ENCODE data around the gene FAM241A. TPM values are rescaled to one million over a fixed set of nuclear protein-coding genes. Genes with fewer than 3 reads are reported as not detected.
"Not testable (repeated sequence)": the region's sequence is repeated elsewhere in the genome, so short reads cannot be mapped to it uniquely, and the experiment has no call there.

Gene FAM241A
- total RNA-seq, 1 donor from 2014 or later = 1.5 TPM

DNA sequence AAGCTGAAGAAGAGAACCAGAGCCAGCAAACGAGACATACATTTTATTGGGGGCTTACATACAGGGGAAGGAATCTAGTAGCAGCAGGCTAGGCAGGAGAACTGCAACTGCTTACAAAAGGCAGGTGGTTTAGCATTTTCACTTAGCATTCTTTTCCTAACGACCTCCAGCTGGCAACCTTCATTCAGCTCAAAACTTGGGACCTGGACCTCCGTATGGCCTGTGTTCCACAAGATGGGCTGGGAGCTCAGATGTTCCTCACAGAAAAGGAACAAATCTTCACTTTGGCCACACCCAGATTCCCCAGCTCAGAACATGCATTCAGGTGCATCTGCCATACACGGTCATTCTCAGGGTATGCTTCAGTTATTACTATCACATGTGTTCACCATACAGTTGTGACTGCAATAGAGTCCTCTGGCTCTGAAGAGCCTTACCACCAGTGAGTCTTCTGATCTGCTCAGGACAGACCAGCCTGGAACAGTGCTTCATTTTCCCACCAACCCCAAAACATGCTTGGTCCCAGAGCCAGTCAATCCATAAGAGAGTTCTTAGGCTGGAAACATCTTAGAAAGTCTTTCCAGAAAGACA, 56.8 kb downstream of the FAM241A start:
- ChIA-PET POLR2A (no interaction called here), CTCF (no interaction called here)
- ATAC-seq (ENCODE audit: low read depth) = no peak
- intact Hi-C loops (cut with micrococcal nuclease) = no loop called here
- Mint-ChIP-seq H3K4me3 (no peak overlapping the region), H3K36me3 (ENCODE audit: low read depth) (no peaks in the 10 kb centered on the region), H3K4me1 (no peaks in the 10 kb centered on the region), H3K27ac (no peak overlapping the region), H3K9me3 (no peaks in the 10 kb centered on the region), H3K27me3 (no peaks in the 10 kb centered on the region)
- TF ChIP-seq, protein P1, sequence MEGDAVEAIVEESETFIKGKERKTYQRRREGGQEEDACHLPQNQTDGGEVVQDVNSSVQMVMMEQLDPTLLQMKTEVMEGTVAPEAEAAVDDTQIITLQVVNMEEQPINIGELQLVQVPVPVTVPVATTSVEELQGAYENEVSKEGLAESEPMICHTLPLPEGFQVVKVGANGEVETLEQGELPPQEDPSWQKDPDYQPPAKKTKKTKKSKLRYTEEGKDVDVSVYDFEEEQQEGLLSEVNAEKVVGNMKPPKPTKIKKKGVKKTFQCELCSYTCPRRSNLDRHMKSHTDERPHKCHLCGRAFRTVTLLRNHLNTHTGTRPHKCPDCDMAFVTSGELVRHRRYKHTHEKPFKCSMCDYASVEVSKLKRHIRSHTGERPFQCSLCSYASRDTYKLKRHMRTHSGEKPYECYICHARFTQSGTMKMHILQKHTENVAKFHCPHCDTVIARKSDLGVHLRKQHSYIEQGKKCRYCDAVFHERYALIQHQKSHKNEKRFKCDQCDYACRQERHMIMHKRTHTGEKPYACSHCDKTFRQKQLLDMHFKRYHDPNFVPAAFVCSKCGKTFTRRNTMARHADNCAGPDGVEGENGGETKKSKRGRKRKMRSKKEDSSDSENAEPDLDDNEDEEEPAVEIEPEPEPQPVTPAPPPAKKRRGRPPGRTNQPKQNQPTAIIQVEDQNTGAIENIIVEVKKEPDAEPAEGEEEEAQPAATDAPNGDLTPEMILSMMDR (IDR thresholded peaks at IDR 0.05) = no peak
- DNase-seq = no peak

DNA sequence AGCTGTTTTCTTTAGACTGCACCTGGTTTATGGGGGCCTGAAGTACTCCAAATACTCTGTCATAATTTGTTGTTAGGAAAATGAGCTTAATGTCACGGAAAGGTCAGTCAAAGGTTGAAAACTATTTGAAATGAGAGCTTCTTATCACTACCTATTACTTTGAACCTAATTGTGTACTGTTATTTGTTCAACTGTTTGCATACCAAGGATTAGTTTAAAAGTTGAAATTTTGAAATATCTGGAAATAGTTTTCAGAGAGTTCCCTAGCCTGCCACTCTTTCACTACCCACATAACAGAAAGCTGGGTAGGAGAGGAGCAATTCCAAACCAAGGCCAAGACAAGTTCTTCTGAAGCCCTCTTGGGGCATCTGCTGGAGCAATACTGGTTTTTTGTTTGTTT, 58.3 kb downstream of the FAM241A start:
- intact Hi-C loops (cut with micrococcal nuclease) = no loop called here
- no peak overlapping the region for H3K4me3 Mint-ChIP-seq
- DNase-seq (no peak), ATAC-seq (ENCODE audit: low read depth) (no peak)
- no peak overlapping the region for H3K27ac Mint-ChIP-seq
- TF ChIP-seq, protein P1 (IDR thresholded peaks at IDR 0.05) = no peak
- no peaks in the 10 kb centered on the region for H3K4me1 Mint-ChIP-seq
- H3K36me3 Mint-ChIP-seq (ENCODE audit: low read depth) = no peaks in the 10 kb centered on the region
- CTCF ChIA-PET = no interaction called here
- POLR2A ChIA-PET = interaction anchor here (0.5 kb wide), 1 partner anchor 1977 kb away, joined by 8 read pairs; no protein-coding TSS in a partner anchor
- H3K9me3 Mint-ChIP-seq = no peaks in the 10 kb centered on the region
- H3K27me3 Mint-ChIP-seq = no peaks in the 10 kb centered on the region

DNA sequence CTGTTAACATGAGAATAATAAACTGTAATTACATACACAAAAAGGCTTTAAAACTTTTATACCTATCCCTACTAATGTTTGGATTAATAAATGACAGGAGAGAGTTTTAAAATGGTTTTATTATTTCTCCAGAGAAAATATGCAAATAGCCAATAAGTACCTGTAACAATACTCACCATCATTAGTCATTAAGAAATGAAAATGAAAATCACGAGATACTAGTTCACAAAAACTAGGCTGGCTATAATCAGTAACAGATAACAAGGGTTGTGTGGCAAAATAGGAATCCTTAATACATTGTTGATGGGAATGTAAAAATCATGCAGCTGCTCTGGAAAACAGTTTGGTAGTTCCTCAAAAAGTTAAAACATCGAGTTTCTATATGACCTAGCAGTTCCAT, 61.2 kb downstream of the FAM241A start:
- H3K4me3 Mint-ChIP-seq = no peak overlapping the region
- H3K36me3 Mint-ChIP-seq (ENCODE audit: low read depth) = no peaks in the 10 kb centered on the region
- no peak for DNase-seq
- no peak for ATAC-seq (ENCODE audit: low read depth)
- ChIA-PET CTCF (no interaction called here), POLR2A (no interaction called here)
- no peak overlapping the region for H3K27ac Mint-ChIP-seq
- H3K27me3 Mint-ChIP-seq = no peaks in the 10 kb centered on the region
- no peaks in the 10 kb centered on the region for H3K4me1 Mint-ChIP-seq
- intact Hi-C loops (cut with micrococcal nuclease) = no loop called here
- TF ChIP-seq, protein P1 (IDR thresholded peaks at IDR 0.05) = no peak
- H3K9me3 Mint-ChIP-seq = no peaks in the 10 kb centered on the region

DNA sequence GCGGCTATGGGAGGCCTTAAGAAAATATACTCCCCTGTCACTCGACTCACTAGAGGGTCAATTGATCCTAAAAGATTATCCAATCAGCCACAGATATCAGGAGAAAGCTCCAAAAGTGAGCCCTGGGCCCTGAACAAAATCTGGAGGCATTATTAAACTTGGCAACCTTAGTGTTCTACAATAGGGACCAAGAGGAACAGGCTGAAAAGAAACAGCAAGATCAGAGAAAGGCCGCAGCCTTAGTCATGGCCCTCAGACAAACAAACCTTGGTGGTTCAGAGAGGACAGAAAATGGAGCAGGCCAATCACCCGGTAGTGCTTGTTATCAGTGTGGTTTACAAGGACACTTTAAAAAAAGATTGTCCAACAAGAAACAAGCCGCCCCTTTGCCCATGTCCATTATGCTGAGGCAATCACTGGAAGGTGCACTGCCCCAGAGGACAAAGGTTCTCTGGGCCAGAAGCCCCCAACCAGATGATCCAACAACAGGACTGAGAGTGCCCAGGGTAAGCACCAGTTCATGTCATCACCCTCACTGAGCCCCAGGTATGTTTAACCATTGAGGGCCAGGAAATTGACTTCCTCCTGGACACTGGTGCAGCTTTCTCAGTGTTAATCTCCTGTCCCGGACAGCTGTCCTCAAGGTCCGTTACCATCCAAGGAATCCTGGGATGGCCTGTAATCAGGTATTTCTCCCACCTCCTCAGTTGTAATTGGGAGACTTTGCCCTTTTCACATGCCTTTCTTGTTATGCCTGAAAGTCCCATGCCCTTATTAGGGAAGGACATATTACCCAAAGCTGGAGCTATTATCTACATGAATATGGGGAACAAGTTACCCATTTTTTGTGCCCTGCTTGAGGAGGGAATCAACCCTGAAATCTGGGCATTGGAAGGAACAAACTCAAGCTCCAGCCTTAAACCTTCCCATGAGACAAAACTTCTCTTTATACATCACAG, 63.2 kb downstream of the FAM241A start:
- intact Hi-C loops (cut with micrococcal nuclease); H3K27me3 Mint-ChIP-seq; POLR2A ChIA-PET; H3K4me3 Mint-ChIP-seq; H3K36me3 Mint-ChIP-seq (ENCODE audit: low read depth); H3K9me3 Mint-ChIP-seq; H3K4me1 Mint-ChIP-seq; ATAC-seq (ENCODE audit: low read depth); H3K27ac Mint-ChIP-seq; DNase-seq: not testable (repeated sequence)
- CTCF ChIA-PET = interaction anchor here (1.4 kb wide), 1 partner anchor 316 kb away, joined by 3 read pairs; no protein-coding TSS in a partner anchor

DNA sequence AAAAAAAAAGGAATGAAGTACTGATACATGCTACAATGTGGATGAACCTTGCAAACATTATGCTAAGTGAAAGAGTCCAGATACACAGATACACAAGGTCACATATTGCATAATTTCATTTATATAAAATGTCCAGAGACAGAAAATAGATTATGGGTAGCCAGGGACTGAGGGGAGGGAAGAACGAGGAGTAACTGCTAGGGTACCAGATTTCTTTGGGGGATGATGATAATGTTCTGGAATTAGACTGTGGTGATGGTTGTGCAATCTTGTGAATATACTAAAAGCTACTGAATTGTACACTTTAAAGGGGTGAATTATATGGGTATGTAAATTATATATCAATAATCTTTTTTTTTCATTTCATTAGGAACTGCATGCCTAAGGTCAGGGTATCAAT, 65.5 kb downstream of the FAM241A start:
- Mint-ChIP-seq H3K4me3 (no peak overlapping the region), H3K27me3 (no peaks in the 10 kb centered on the region), H3K36me3 (ENCODE audit: low read depth) (no peaks in the 10 kb centered on the region), H3K9me3 (no peaks in the 10 kb centered on the region), H3K27ac (no peak overlapping the region), H3K4me1 (no peaks in the 10 kb centered on the region)
- POLR2A ChIA-PET = no interaction called here
- no peak for DNase-seq
- ATAC-seq (ENCODE audit: low read depth) = no peak
- TF ChIP-seq, protein P1 (IDR thresholded peaks at IDR 0.05) = no peak
- CTCF ChIA-PET = interaction anchor here (0.8 to 1.9 kb wide), 2 partner anchors 23 to 313 kb away, joined by 3 to 5 read pairs; no protein-coding TSS in a partner anchor
- intact Hi-C loops (cut with micrococcal nuclease) = no loop called here
